ENCODE results near the gene ADARB2. TPM values are rescaled to one million over a fixed set of nuclear protein-coding genes. Genes with fewer than 3 reads are reported as not detected.

The ADARB2 gene
- total and polyA plus RNA-seq, 10 of the 15 experiments (the other 5 are each of a cell fraction or from before 2014, with no cell fraction given): 0.02 to 4.1 (median 0.76) TPM

GRCh38 chr10:1267568-1267967 lies 469.8 kb downstream of the ADARB2 start:
- H3K9me3 ChIP-seq (replicated peaks; ENCODE audit: control insufficient read depth, insufficient read depth, low read length): no peaks in the 10 kb centered on the region
- ChIA-PET SMC1A (ENCODE audit: uncharacterized antibody, unreplicated experiment) (interaction anchor here (1.5 kb wide), 1 partner anchor 10 kb away, joined by 3 read pairs; no protein-coding TSS in a partner anchor), CTCF (no interaction called here), POLR2A (no interaction called here), RAD21 (ENCODE audit: unreplicated experiment) (no interaction called here)
- BruUV-seq (replicated peaks): no TSS peak
- no peak for ATAC-seq
- no peaks in the 10 kb centered on the region for H3K27me3 ChIP-seq (replicated peaks in 1 of 2; ENCODE audit: control insufficient read depth in 2 of 2, insufficient read depth in 2 of 2, low read length in 1 of 2)
- WGBS (ENCODE audit: insufficient coverage, insufficient replicate concordance, low lambda C conversion rate, missing lambda C conversion rate): 43% methylated on average over 7 of the region's 7 CpGs
- H3K27ac ChIP-seq (ENCODE audit: control insufficient read depth, insufficient read depth): no peak overlapping the region
- H3K36me3 ChIP-seq (ENCODE audit: control insufficient read depth in 2 of 2, insufficient read depth in 2 of 2, low read length in 1 of 2): no peaks in the 10 kb centered on the region
- no peak for DNase-seq (ENCODE audit: low read depth, low spot score)
- H3K4me2 ChIP-seq (ENCODE audit: control insufficient read depth, insufficient read depth): no peak overlapping the region
- no peak overlapping the region for H3K4me3 ChIP-seq
- FAIRE-seq: no peak
- H3K9ac ChIP-seq (ENCODE audit: control insufficient read depth, insufficient read depth, low read length): no peak overlapping the region
- H2AFZ ChIP-seq (ENCODE audit: control insufficient read depth, low read depth, low read length): no peak overlapping the region
- H4K20me1 ChIP-seq (ENCODE audit: control insufficient read depth, insufficient read depth): no peaks in the 10 kb centered on the region
- no peaks in the 10 kb centered on the region for H3K79me2 ChIP-seq (ENCODE audit: control insufficient read depth, insufficient read depth, low read length)
- intact Hi-C loops (cut with micrococcal nuclease; ENCODE audit: unreplicated experiment): no loop called here
- in situ Hi-C loops (cut with MboI): no loop called here
- H3K4me1 ChIP-seq (ENCODE audit: control insufficient read depth, insufficient read depth, low read length): no peaks in the 10 kb centered on the region
- no peak for TF ChIP-seq SMC3 (IDR thresholded peaks at IDR 0.05; ENCODE audit: borderline replicate concordance, low read length)
- no peak for TF ChIP-seq IKZF1 (conservative IDR thresholded peaks at IDR 0.05)
- TF ChIP-seq ELK1 (IDR thresholded peaks at IDR 0.05; ENCODE audit: low read depth, low read length): no peak
- TF ChIP-seq MEF2B (IDR thresholded peaks at IDR 0.05; ENCODE audit: partially characterized antibody, poor library complexity, severe bottlenecking): no peak
- TF ChIP-seq SUZ12 (IDR thresholded peaks at IDR 0.05; ENCODE audit: unreplicated experiment): no peak
- TF ChIP-seq RAD51 (IDR thresholded peaks at IDR 0.05): no peak
- no peak for TF ChIP-seq CHD1 (IDR thresholded peaks at IDR 0.05; ENCODE audit: low read depth, low read length)
- TF ChIP-seq JUNB (IDR thresholded peaks at IDR 0.05): no peak
- TF ChIP-seq, protein P1, sequence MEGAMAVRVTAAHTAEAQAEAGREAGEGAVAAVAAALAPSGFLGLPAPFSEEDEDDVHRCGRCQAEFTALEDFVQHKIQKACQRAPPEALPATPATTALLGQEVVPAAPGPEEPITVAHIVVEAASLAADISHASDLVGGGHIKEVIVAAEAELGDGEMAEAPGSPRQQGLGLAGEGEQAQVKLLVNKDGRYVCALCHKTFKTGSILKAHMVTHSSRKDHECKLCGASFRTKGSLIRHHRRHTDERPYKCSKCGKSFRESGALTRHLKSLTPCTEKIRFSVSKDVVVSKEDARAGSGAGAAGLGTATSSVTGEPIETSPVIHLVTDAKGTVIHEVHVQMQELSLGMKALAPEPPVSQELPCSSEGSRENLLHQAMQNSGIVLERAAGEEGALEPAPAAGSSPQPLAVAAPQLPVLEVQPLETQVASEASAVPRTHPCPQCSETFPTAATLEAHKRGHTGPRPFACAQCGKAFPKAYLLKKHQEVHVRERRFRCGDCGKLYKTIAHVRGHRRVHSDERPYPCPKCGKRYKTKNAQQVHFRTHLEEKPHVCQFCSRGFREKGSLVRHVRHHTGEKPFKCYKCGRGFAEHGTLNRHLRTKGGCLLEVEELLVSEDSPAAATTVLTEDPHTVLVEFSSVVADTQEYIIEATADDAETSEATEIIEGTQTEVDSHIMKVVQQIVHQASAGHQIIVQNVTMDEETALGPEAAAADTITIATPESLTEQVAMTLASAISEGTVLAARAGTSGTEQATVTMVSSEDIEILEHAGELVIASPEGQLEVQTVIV (IDR thresholded peaks at IDR 0.05; ENCODE audit: borderline replicate concordance, partially characterized antibody): no peak
- no peak for TF ChIP-seq RUNX3 (IDR thresholded peaks at IDR 0.05; ENCODE audit: low read length)
- no peak for TF ChIP-seq JUND (IDR thresholded peaks at IDR 0.05; ENCODE audit: low read depth, low read length)
- TF ChIP-seq, protein P2, sequence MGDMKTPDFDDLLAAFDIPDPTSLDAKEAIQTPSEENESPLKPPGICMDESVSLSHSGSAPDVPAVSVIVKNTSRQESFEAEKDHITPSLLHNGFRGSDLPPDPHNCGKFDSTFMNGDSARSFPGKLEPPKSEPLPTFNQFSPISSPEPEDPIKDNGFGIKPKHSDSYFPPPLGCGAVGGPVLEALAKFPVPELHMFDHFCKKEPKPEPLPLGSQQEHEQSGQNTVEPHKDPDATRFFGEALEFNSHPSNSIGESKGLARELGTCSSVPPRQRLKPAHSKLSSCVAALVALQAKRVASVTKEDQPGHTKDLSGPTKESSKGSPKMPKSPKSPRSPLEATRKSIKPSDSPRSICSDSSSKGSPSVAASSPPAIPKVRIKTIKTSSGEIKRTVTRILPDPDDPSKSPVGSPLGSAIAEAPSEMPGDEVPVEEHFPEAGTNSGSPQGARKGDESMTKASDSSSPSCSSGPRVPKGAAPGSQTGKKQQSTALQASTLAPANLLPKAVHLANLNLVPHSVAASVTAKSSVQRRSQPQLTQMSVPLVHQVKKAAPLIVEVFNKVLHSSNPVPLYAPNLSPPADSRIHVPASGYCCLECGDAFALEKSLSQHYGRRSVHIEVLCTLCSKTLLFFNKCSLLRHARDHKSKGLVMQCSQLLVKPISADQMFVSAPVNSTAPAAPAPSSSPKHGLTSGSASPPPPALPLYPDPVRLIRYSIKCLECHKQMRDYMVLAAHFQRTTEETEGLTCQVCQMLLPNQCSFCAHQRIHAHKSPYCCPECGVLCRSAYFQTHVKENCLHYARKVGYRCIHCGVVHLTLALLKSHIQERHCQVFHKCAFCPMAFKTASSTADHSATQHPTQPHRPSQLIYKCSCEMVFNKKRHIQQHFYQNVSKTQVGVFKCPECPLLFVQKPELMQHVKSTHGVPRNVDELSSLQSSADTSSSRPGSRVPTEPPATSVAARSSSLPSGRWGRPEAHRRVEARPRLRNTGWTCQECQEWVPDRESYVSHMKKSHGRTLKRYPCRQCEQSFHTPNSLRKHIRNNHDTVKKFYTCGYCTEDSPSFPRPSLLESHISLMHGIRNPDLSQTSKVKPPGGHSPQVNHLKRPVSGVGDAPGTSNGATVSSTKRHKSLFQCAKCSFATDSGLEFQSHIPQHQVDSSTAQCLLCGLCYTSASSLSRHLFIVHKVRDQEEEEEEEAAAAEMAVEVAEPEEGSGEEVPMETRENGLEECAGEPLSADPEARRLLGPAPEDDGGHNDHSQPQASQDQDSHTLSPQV (IDR thresholded peaks at IDR 0.05): no peak
- TF ChIP-seq ZNF384 (IDR thresholded peaks at IDR 0.05; ENCODE audit: borderline replicate concordance, low read depth, low read length): no peak
- no peak for TF ChIP-seq FOXK2 (IDR thresholded peaks at IDR 0.05)
- TF ChIP-seq DPF2 (IDR thresholded peaks at IDR 0.05): no peak
- TF ChIP-seq, protein P3, sequence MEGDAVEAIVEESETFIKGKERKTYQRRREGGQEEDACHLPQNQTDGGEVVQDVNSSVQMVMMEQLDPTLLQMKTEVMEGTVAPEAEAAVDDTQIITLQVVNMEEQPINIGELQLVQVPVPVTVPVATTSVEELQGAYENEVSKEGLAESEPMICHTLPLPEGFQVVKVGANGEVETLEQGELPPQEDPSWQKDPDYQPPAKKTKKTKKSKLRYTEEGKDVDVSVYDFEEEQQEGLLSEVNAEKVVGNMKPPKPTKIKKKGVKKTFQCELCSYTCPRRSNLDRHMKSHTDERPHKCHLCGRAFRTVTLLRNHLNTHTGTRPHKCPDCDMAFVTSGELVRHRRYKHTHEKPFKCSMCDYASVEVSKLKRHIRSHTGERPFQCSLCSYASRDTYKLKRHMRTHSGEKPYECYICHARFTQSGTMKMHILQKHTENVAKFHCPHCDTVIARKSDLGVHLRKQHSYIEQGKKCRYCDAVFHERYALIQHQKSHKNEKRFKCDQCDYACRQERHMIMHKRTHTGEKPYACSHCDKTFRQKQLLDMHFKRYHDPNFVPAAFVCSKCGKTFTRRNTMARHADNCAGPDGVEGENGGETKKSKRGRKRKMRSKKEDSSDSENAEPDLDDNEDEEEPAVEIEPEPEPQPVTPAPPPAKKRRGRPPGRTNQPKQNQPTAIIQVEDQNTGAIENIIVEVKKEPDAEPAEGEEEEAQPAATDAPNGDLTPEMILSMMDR (IDR thresholded peaks at IDR 0.05 in 2 of 3, conservative IDR thresholded peaks at IDR 0.05 in 1 of 3; ENCODE audit: control insufficient read depth in 2 of 3, extremely low read depth in 1 of 3, insufficient read depth in 1 of 3, low read depth in 3 of 3, low read length in 3 of 3): no peak

Measured in GM12878 (cell line).